GM19468 (cell line): ENCODE data around the gene SPPL2B.

Experiments used
- ATAC-seq: cut with Tn5 transposase; IDR thresholded peaks from one replicate; pipeline ENCODE4 v1.9.1; 2021; ENCODE audit warnings: mild to moderate bottlenecking, moderate library complexity, moderate number of reproducible peaks; ENCODE audit not compliant: unreplicated experiment; ENCODE audit errors: extremely low read depth

The SPPL2B gene

DNA sequence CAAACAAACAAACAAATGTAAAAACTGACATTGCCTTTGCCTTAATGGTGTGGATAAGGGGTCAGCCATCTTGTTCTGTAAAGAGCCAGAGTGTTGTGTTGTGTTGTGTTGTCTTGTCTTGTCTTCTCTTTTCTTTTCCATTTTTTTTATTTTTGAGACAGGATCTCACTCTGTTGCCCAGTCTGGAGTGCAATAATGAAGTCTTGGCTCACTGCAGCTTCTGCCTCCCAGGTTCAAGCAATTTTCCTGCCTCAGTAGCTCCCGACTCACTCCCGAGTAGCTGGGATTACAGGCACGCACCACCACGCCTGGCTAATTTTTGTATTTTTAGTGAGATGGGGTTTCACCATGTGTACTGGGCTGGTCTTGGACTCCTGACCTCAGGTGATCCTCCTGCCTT lies 71.1 kb downstream of the SPPL2B start:
- no peak for ATAC-seq
